ENCODE results near the gene CYTH4.

CYTH4 gene

DNA sequence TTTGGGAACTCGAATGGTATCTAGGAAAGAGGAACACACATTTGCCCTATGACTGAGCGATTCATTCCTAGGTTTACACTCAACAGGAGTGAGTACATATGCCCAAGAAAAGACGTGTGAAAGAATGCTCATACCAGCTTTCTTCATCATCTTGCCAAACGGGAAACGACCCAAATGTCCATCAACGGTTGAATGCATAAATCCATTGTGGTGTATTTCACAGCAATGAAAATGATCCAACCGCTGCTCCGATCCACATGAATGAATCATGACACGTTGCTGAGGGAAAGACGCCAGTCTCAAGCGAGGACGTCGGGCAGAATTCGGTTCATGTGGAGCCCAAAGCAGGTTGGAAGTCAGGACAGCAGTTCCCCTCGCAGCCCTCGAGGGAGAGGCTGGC is 71.5 kb downstream of the CYTH4 start:
- DNase-seq, result no peak

DNA sequence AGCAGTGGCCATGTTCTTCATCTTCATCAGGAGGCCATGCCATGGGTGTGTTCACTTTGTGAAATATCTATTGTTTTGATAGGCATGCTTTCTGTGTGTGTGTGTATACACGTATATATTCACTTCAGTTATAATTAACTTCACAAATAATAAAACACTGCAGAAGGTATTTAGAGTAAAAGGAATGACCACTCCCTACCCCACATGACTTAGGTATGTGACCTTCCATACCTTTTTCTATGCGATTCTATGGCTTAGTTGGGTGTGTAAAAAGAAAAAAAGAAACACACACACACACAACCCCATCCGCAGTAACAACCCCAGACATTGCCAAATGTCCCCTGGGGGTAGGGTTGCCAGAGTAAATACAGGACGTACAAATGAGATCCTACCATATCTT is 72.0 kb downstream of the CYTH4 start:
- no peak for DNase-seq

DNA sequence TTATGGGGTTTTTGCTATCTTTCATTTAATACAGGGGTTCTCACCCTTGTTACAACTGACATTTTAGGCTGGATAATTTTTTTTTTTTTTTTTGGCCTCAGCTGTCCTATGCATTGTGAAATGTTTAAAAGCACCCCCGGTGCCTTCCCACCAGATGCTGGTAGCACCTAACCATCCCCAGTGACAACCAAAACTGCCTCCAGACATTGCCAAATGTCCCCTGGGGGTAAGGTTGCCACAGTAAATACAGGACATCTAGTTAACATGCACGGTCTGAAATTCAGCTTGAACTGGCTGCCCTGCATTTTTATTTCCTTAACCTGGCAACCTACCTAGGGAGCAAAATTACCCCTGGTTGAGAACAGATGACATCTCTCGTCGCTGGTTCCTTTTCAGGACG is 72.4 kb downstream of the CYTH4 start:
- DNase-seq, result no peak

- no peak for DNase-seq
Measured at GRCh38 chr22:37355174-37355573, 72.9 kb downstream of the CYTH4 start.

DNA sequence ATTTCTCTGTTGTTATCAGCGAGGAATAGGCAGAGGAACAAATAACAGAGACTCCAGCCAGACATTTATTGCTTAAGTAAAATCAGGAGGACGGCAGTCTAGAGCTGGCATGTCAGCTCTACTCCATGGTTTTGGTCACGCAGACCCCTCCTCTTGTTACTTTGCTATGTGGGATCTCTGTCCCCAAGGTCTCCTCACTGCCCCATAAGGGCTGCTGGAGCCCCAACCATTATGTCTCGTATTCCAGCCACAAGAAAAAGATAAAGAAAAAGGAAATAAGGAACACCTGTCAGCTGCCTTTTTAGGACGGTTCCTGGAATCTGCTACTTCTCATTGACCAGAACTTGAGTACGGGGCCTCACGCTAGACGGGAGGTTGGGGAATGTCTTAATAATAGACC is 74.6 kb downstream of the CYTH4 start:
- no peak for DNase-seq

- DNase-seq, result no peak
Measured at GRCh38 chr22:37357446-37358075, 75.3 kb downstream of the CYTH4 start.

DNA sequence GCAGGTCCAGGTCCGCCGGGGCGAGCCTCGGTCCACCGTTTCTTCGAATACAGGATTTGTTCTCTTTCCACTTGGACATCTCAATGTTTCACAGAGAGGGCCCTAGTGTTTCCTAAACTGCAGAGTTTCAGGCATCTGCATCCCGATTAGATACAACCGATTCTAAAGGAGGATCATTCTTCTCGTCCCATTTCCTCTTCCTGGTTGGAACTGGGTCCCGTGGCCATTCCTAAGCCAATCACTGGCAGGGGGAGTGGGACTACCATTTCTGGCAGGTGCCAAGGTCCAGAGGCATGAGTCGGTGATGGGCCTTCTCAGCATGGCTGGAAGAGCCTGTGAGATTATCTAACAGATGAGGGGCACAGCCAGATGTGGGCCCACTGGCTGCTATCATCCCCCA is 76.1 kb downstream of the CYTH4 start:
- DNase-seq, result no peak

- no peak for DNase-seq
Measured at GRCh38 chr22:37358917-37359316, 76.6 kb downstream of the CYTH4 start.

DNA sequence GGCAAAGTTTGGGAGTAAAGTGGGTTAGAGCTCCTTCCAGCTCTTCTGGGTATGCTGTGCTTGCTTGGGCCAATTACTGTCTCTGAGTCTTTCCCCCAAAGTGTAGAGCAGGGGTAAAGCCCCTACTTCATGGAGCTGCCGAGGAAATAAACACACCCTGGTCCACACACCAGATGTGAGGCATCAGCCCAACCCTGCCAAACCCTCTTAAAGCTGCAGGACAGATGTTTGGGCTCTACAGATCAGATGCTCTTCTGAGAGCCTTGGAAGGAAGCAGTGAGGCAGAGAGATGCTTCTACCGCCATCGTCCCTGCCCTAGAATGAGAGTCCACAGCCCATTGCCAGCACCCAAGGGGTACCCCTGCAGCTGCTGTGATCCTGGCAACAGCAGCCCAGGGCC is 80.3 kb downstream of the CYTH4 start:
- DNase-seq, result no peak

DNA sequence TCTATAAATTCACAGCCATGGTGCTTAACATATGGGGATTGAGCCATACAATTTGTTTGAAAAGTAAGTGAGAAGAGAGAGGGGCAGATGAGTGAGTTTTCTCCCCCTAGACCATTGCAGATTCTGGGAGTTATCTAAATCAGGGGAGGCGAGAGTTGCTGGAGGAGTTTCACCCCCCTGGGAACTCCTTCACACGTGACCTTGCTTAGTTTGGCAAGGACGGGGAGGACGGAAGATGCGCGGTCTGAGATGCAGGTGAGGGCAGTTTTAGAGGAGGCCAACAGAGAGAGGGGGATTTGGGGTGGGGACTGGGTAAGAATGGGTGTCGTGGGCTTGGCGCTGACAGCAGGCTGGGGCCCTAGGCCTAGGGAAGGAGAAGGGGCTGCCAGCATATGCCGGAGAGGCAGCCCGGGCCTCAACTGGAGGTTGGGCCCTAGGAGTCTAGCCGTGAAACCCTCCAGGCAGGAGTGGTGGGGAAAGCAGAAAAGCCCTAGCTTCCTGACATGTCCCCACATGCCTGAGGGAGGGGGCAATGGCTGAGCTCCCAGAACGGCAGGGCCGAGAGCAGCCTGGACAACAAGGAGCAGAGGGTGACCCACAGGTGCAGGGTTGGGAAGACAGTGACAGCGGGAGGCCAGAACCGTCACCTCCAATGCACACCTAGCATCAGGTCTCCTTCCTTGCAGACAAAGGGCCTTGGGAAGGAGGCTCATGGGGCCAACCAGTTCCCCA is 81.1 kb downstream of the CYTH4 start:
- no peak for DNase-seq
